ENCODE results near the gene PCK1. TPM values are rescaled to one million over a fixed set of nuclear protein-coding genes. Genes with fewer than 3 reads are reported as not detected.

PCK1 gene
- total RNA-seq, 1 experiment from 2014 or later, result not detected

- Histone ChIP-seq H2AK5ac (ENCODE audit: insufficient read length, low read length) (no peak overlapping the region), H3K79me2 (ENCODE audit: insufficient read depth, low read length) (no peaks in the 10 kb centered on the region), H2BK120ac (ENCODE audit: low read depth, low read length, poor library complexity, severe bottlenecking) (no peak overlapping the region), H2AFZ (ENCODE audit: low read length) (no peak overlapping the region), H3K23ac (ENCODE audit: insufficient read length, low read depth, low read length) (no peak overlapping the region), H3K9me3 (ENCODE audit: control insufficient read depth, low read depth, low read length) (no peaks in the 10 kb centered on the region), H2BK15ac (ENCODE audit: low read depth, low read length) (no peak overlapping the region), H3K79me1 (ENCODE audit: insufficient read depth, low read depth, low read length, poor library complexity, severe bottlenecking) (no peaks in the 10 kb centered on the region), H3K4ac (ENCODE audit: low read depth, low read length) (no peak overlapping the region), H4K8ac (replicated peaks; ENCODE audit: insufficient read length, low read depth, low read length) (no peak overlapping the region), H4K20me1 (ENCODE audit: control insufficient read depth, insufficient read depth, insufficient read length) (no peaks in the 10 kb centered on the region), H2BK12ac (ENCODE audit: insufficient read length, low read depth, low read length) (no peak overlapping the region), H3K27me3 (ENCODE audit: insufficient read depth, low read length) (no peaks in the 10 kb centered on the region), H3K4me1 (ENCODE audit: insufficient read depth, low read length) (no peaks in the 10 kb centered on the region), H3K23me2 (ENCODE audit: insufficient read length, low read depth, low read length, poor library complexity, severe bottlenecking) (no peaks in the 10 kb centered on the region), H3K18ac (ENCODE audit: insufficient read length, low read depth, low read length) (no peak overlapping the region), H4K5ac (ENCODE audit: insufficient read length, low read depth, low read length) (no peak overlapping the region), H2BK5ac (ENCODE audit: insufficient read length, low read length) (no peak overlapping the region), H3T11ph (ENCODE audit: low read length) (no peak overlapping the region), H4K91ac (ENCODE audit: insufficient read length, low read depth, low read length) (no peak overlapping the region), H3K56ac (ENCODE audit: insufficient read length, low read depth, low read length) (no peak overlapping the region), H3K14ac (ENCODE audit: insufficient read depth, low read length) (no peak overlapping the region), H3K9ac (ENCODE audit: extremely low read depth, insufficient read length, low read length) (no peak overlapping the region), H2BK20ac (ENCODE audit: low read depth, low read length, poor library complexity, severe bottlenecking) (no peak overlapping the region), H3K4me2 (ENCODE audit: insufficient read depth, insufficient read length, low read length) (no peak overlapping the region), H3K27ac (ENCODE audit: insufficient read length, low read depth, low read length) (no peak overlapping the region)
- no peak for TF ChIP-seq CTCF (conservative IDR thresholded peaks at IDR 0.05)
- H3K4me1 Mint-ChIP-seq, result peaks cover 7 to 8% of the 10 kb centered on the region in 2 experiments
- DNase-seq, result no peak
- WGBS (ENCODE audit: extremely low coverage, insufficient read length, low lambda C conversion rate), result no CpG with 5 or more reads among the region's 11 CpGs
- H3K27me3 Mint-ChIP-seq (ENCODE audit: low read depth), result peaks cover 16% of the 10 kb centered on the region
- H3K27ac Mint-ChIP-seq, result no peak overlapping the region
- no peak overlapping the region for H3K4me3 Mint-ChIP-seq
- no peaks in the 10 kb centered on the region; a peak in 1 of 5 replicates for H3K9me3 Mint-ChIP-seq
- H3K36me3 Mint-ChIP-seq (ENCODE audit: insufficient read depth in 1 of 3, low read depth in 3 of 3), result no peaks in the 10 kb centered on the region; a peak in 1 of 7 replicates
These were observed 5.3 kb upstream of the PCK1 start for GRCh38 chr20:57555457-57556184.

Data from H9 (cell line).